H1 (cell line): ENCODE measurements around the gene SEPTIN5. TPM values are rescaled to one million over a fixed set of nuclear protein-coding genes. Genes with fewer than 3 reads are reported as not detected.

Source experiments
- SP4 ChIP-seq: IDR thresholded peaks from 2 replicates; pipeline ENCODE4 v1.6.1; 2012; ENCODE audit warnings: low read length, inconsistent platforms
- polyA plus RNA-seq, 7 experiments: library from polyadenylated mRNA; depleted of rRNA in 3 of 7; stranded (reverse) in 5 of 7; unstranded in 2 of 7; fragments of >200 nt in 5 of 7; fragments of 200-250 nt in 2 of 7; gene quantifications; 1 replicate in 5 of 7; 2 replicates in 1 of 7; 4 replicates in 1 of 7; pipeline versions ENCODE4 v1.2.1 to v1.2.3, GENCODE V29; 2011 to 2013; ENCODE audit warnings: missing spikeins in 2 of 7, mixed read lengths in 2 of 7
- total RNA-seq: library from RNA; stranded (reverse); fragmentation: NEBNext Ultra II Directional; extraction: Animal tissue kit (Norgen Biotek cat#: 25700); gene quantifications from 2 replicates; pipeline ENCODE4 v1.2.1, GENCODE V29; 2021

The SEPTIN5 gene
- total and polyA plus RNA-seq, 2 of the 8 experiments (the other 6 are each of a cell fraction or from before 2014, with no cell fraction given), result 6.0 to 8.6 TPM

GRCh38 chr22:19704355-19705015, 9.8 kb upstream of the SEPTIN5 start (continued):
- no peak for TF ChIP-seq SP4
